ENCODE measurements around the gene ZNF280D. TPM values are rescaled to one million over a fixed set of nuclear protein-coding genes. Genes with fewer than 3 reads are reported as not detected.
"Not testable (repeated sequence)": the region's sequence is repeated elsewhere in the genome, so short reads cannot be mapped to it uniquely, and the experiment has no call there.

The ZNF280D gene
- total RNA-seq, 1 experiment from 2014 or later = 28.7 TPM

- no peaks in the 10 kb centered on the region for H3K27me3 ChIP-seq (replicated peaks; ENCODE audit: control insufficient read depth, insufficient read depth, low read length)
- Mint-ChIP-seq H3K4me1 (ENCODE audit: low read depth, unreplicated experiment) (no peaks in the 10 kb centered on the region), H3K9me3 (ENCODE audit: unreplicated experiment) (no peaks in the 10 kb centered on the region), H3K4me3 (ENCODE audit: unreplicated experiment) (no peak overlapping the region), H3K27ac (ENCODE audit: unreplicated experiment) (no peak overlapping the region), H3K27me3 (ENCODE audit: insufficient read depth, unreplicated experiment) (no peaks in the 10 kb centered on the region), H3K36me3 (ENCODE audit: insufficient read depth, unreplicated experiment) (no peaks in the 10 kb centered on the region)
- POLR2A ChIA-PET = no interaction called here
- no peak for DNase-seq
- H3K4me1 ChIP-seq = no peaks in the 10 kb centered on the region
- H3K4me3 ChIP-seq (ENCODE audit: low read depth, low read length) = no peak overlapping the region
- TF ChIP-seq CTCF (IDR thresholded peaks at IDR 0.05; ENCODE audit: insufficient read depth in 1 of 2, low read depth in 1 of 2, low read length in 1 of 2, severe bottlenecking in 1 of 2, unreplicated experiment in 1 of 2) = no peak
- intact Hi-C loops (cut with micrococcal nuclease; ENCODE audit: unreplicated experiment) = no loop called here
- BruUV-seq (replicated peaks) = no TSS peak
- H3K9me3 ChIP-seq = no peaks in the 10 kb centered on the region
- CTCF ChIA-PET = no interaction called here
- no peaks in the 10 kb centered on the region for H3K36me3 ChIP-seq (ENCODE audit: control insufficient read depth, insufficient read depth, low read length)
Measured at GRCh38 chr15:56781666-56782065, 48.4 kb upstream of the ZNF280D start.

GRCh38 chr15:56780102-56780725 lies 46.9 kb upstream of the ZNF280D start:
- CTCF ChIA-PET; H3K9me3 ChIP-seq; intact Hi-C loops (cut with micrococcal nuclease; ENCODE audit: unreplicated experiment); H3K27me3 ChIP-seq (replicated peaks; ENCODE audit: control insufficient read depth, insufficient read depth, low read length); H3K4me3 Mint-ChIP-seq (ENCODE audit: unreplicated experiment); POLR2A ChIA-PET; H3K4me3 ChIP-seq (ENCODE audit: low read depth, low read length); H3K27me3 Mint-ChIP-seq (ENCODE audit: insufficient read depth, unreplicated experiment); H3K36me3 ChIP-seq (ENCODE audit: control insufficient read depth, insufficient read depth, low read length); BruUV-seq (replicated peaks); H3K4me1 ChIP-seq; DNase-seq; H3K36me3 Mint-ChIP-seq (ENCODE audit: insufficient read depth, unreplicated experiment); H3K9me3 Mint-ChIP-seq (ENCODE audit: unreplicated experiment); H3K4me1 Mint-ChIP-seq (ENCODE audit: low read depth, unreplicated experiment); H3K27ac Mint-ChIP-seq (ENCODE audit: unreplicated experiment): not testable (repeated sequence)

GRCh38 chr15:56779449-56779848 lies 46.1 kb upstream of the ZNF280D start:
- H3K27me3 ChIP-seq (replicated peaks; ENCODE audit: control insufficient read depth, insufficient read depth, low read length); POLR2A ChIA-PET; H3K9me3 Mint-ChIP-seq (ENCODE audit: unreplicated experiment); intact Hi-C loops (cut with micrococcal nuclease; ENCODE audit: unreplicated experiment); H3K27me3 Mint-ChIP-seq (ENCODE audit: insufficient read depth, unreplicated experiment); H3K4me3 ChIP-seq (ENCODE audit: low read depth, low read length); CTCF ChIA-PET; H3K36me3 ChIP-seq (ENCODE audit: control insufficient read depth, insufficient read depth, low read length); H3K4me3 Mint-ChIP-seq (ENCODE audit: unreplicated experiment); H3K9me3 ChIP-seq; BruUV-seq (replicated peaks); H3K27ac Mint-ChIP-seq (ENCODE audit: unreplicated experiment); H3K36me3 Mint-ChIP-seq (ENCODE audit: insufficient read depth, unreplicated experiment); DNase-seq; H3K4me1 Mint-ChIP-seq (ENCODE audit: low read depth, unreplicated experiment); H3K4me1 ChIP-seq: not testable (repeated sequence)

GRCh38 chr15:56778761-56779160 lies 45.5 kb upstream of the ZNF280D start:
- POLR2A ChIA-PET = no interaction called here

More at GRCh38 chr15:56778761-56779160, 45.5 kb upstream of the ZNF280D start:
- BruUV-seq (replicated peaks) = no TSS peak
- Histone ChIP-seq H3K9me3 (no peaks in the 10 kb centered on the region), H3K4me3 (ENCODE audit: low read depth, low read length) (no peak overlapping the region), H3K27me3 (replicated peaks; ENCODE audit: control insufficient read depth, insufficient read depth, low read length) (no peaks in the 10 kb centered on the region), H3K4me1 (no peaks in the 10 kb centered on the region), H3K36me3 (ENCODE audit: control insufficient read depth, insufficient read depth, low read length) (no peaks in the 10 kb centered on the region)
- DNase-seq = no peak
- CTCF ChIA-PET = no interaction called here
- H3K4me3 Mint-ChIP-seq (ENCODE audit: unreplicated experiment) = no peak overlapping the region
- TF ChIP-seq CTCF (IDR thresholded peaks at IDR 0.05; ENCODE audit: insufficient read depth in 1 of 2, low read depth in 1 of 2, low read length in 1 of 2, severe bottlenecking in 1 of 2, unreplicated experiment in 1 of 2) = no peak
- no peak overlapping the region for H3K27ac Mint-ChIP-seq (ENCODE audit: unreplicated experiment)
- H3K4me1 Mint-ChIP-seq (ENCODE audit: low read depth, unreplicated experiment) = no peaks in the 10 kb centered on the region
- intact Hi-C loops (cut with micrococcal nuclease; ENCODE audit: unreplicated experiment) = no loop called here
- no peaks in the 10 kb centered on the region for H3K27me3 Mint-ChIP-seq (ENCODE audit: insufficient read depth, unreplicated experiment)
- H3K9me3 Mint-ChIP-seq (ENCODE audit: unreplicated experiment) = no peaks in the 10 kb centered on the region
- no peaks in the 10 kb centered on the region for H3K36me3 Mint-ChIP-seq (ENCODE audit: insufficient read depth, unreplicated experiment)

Data from Caco-2 (cell line).